Lower leg skin (tissue), 3 donors: ENCODE measurements around the gene TEC.

Experiments used
- CTCF ChIP-seq, 3 donors: fragments of 450-650 bp; IDR thresholded peaks; one replicate each; pipeline ENCODE4 v1.5.1; 2016; ENCODE audit warnings: antibody characterized with exemption in 3 of 3, mild to moderate bottlenecking in 3 of 3, moderate library complexity in 2 of 3
- POLR2A ChIP-seq, 2 donors: fragments of 450-650 bp; IDR thresholded peaks; one replicate each; pipeline ENCODE4 v1.6.1; 2016 to 2017; ENCODE audit warnings: antibody characterized with exemption in 2 of 2, mild to moderate bottlenecking in 1 of 2, moderate library complexity in 1 of 2

GRCh38 chr4:48261281-48261680 lies 8.4 kb downstream of the TEC start:
- TF ChIP-seq CTCF (IDR thresholded peaks at IDR 0.05) (no peak), POLR2A (IDR thresholded peaks at IDR 0.05) (no peak)
